Tibial artery (tissue), 4 donors: ENCODE results near the gene AHDC1.

Experiments used
- DNase-seq, 2 donors: peaks; one replicate each; pipeline ENCODE4 v3.0.0-alpha.2; 2019
- H3K27ac ChIP-seq, 2 donors: fragments of 200-600 bp; sonication (generic) in 1 of 2; 1 replicate in 1 of 2; 2 replicates in 1 of 2; pipeline ENCODE4 v1.5.1; 2018 to 2019; ENCODE audit warnings: mild to moderate bottlenecking in 1 of 2
- H3K27me3 ChIP-seq, 2 donors: fragments of 200-600 bp; sonication (generic) in 1 of 2; one replicate each; pipeline versions ENCODE4 v1.5.1 to v1.6.0; 2016 to 2019
- H3K36me3 ChIP-seq, 3 donors: fragments of 200-600 bp; sonication (generic) in 2 of 3; one replicate each; pipeline ENCODE4 v1.5.1; 2016 to 2019; ENCODE audit warnings: mild to moderate bottlenecking in 2 of 3
- H3K4me1 ChIP-seq, 4 donors: fragments of 200-600 bp; sonication (generic) in 2 of 4; 1 replicate in 3 of 4; 2 replicates in 1 of 4; pipeline ENCODE4 v1.5.1; 2016 to 2019
- H3K4me3 ChIP-seq, 2 donors: fragments of 200-600 bp; sonication (generic) in 1 of 2; 1 replicate in 1 of 2; 2 replicates in 1 of 2; pipeline ENCODE4 v1.5.1; 2018 to 2019; ENCODE audit warnings: mild to moderate bottlenecking in 2 of 2
- H3K9me3 ChIP-seq, 3 donors: fragments of 200-600 bp; sonication (generic) in 1 of 3; one replicate each; pipeline ENCODE4 v1.5.1; 2016 to 2019
- intact Hi-C: fragments of 100-400 bp; cut with DNase I; formaldehyde crosslinking; loops from one replicate; pipeline ENCODE4 v1.15.0; 2023; ENCODE audit warnings: low total_unique reads
- TF ChIP-seq, protein P1 (sequence below), 2 experiments: fragments of 200-600 bp in 1 of 2; fragments of 450-650 bp in 1 of 2; IDR thresholded peaks; one replicate each; pipeline ENCODE4 v1.5.1; 2017 to 2019; ENCODE audit warnings: antibody characterized with exemption in 2 of 2, mild to moderate bottlenecking in 1 of 2, moderate library complexity in 1 of 2

The AHDC1 gene

DNA sequence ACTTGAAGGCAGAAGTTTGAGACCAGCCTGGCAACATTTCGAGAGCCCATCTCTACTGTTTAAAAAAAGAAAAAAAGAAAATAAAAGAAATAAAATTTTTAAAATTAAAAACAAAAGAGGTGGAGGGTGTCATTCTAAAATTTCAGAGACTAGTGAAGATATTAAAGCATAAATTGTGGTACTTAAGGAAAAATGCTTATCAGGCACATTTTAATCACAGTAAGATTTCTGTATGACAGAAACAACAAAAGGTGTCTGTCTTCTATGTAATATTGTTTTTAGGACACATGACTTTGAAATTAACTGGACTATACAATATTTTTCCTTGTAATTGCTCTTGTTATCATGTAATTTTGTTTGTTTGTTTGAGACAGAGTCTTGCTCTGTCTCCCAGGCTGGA is 118.6 kb downstream of the AHDC1 start:
- intact Hi-C loops = no loop called here
- H3K9me3 ChIP-seq = no peaks in the 10 kb centered on the region
- no peaks in the 10 kb centered on the region for H3K27me3 ChIP-seq
- H3K4me3 ChIP-seq = no peak overlapping the region
- DNase-seq = no peak
- H3K27ac ChIP-seq = no peak overlapping the region
- peaks cover 0 to 5% (median 0%) of the 10 kb centered on the region in 3 donors for H3K36me3 ChIP-seq
- TF ChIP-seq, protein P1, sequence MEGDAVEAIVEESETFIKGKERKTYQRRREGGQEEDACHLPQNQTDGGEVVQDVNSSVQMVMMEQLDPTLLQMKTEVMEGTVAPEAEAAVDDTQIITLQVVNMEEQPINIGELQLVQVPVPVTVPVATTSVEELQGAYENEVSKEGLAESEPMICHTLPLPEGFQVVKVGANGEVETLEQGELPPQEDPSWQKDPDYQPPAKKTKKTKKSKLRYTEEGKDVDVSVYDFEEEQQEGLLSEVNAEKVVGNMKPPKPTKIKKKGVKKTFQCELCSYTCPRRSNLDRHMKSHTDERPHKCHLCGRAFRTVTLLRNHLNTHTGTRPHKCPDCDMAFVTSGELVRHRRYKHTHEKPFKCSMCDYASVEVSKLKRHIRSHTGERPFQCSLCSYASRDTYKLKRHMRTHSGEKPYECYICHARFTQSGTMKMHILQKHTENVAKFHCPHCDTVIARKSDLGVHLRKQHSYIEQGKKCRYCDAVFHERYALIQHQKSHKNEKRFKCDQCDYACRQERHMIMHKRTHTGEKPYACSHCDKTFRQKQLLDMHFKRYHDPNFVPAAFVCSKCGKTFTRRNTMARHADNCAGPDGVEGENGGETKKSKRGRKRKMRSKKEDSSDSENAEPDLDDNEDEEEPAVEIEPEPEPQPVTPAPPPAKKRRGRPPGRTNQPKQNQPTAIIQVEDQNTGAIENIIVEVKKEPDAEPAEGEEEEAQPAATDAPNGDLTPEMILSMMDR (IDR thresholded peaks at IDR 0.05) = no peak
- peaks cover 0 to 76% (median 30%) of the 10 kb centered on the region in 4 donors for H3K4me1 ChIP-seq
